Stimulated activated CD4-positive, alpha-beta T cell treated with anti-CD3 and anti-CD28 coated beads, Interleukin-1b, Interleukin-23, amount 100 ng/mL, for 1 hour (primary cell): ENCODE measurements around the gene ZDHHC14.
"Not testable (repeated sequence)": the region's sequence is repeated elsewhere in the genome, so short reads cannot be mapped to it uniquely, and the experiment has no call there.

Experiments
- DNase-seq, 2 donors: peaks; one replicate each; pipeline ENCODE4 v3.0.0-alpha.2; 2020; ENCODE audit warnings: low read depth in 2 of 2

ZDHHC14 gene

GRCh38 chr6:157380779-157381561 is at the start of gene ZDHHC14:
ZDHHC14 (plus strand) TSS chr6:157381190.
- peak; percentile 67 to 83 for DNase-seq

- no peak for DNase-seq
These were observed 48.2 kb upstream of the ZDHHC14 start for GRCh38 chr6:157332813-157333212.

GRCh38 chr6:157333537-157333936 is 47.5 kb upstream of the ZDHHC14 start:
- no peak for DNase-seq

- DNase-seq = no peak
These were observed 47.0 kb upstream of the ZDHHC14 start for GRCh38 chr6:157333956-157334355.

- DNase-seq = no peak
These were observed 45.2 kb upstream of the ZDHHC14 start for GRCh38 chr6:157335829-157336228.

GRCh38 chr6:157337276-157337675 is 43.7 kb upstream of the ZDHHC14 start:
- DNase-seq = not testable (repeated sequence)

GRCh38 chr6:157337751-157338150 is 43.2 kb upstream of the ZDHHC14 start:
- no peak for DNase-seq

- DNase-seq = no peak
These were observed 41.6 kb upstream of the ZDHHC14 start for GRCh38 chr6:157339432-157339831.

GRCh38 chr6:157343732-157344131 is 37.3 kb upstream of the ZDHHC14 start:
- no peak for DNase-seq

GRCh38 chr6:157346373-157346772 is 34.6 kb upstream of the ZDHHC14 start:
- no peak for DNase-seq

- DNase-seq = no peak
These were observed 22.7 kb upstream of the ZDHHC14 start for GRCh38 chr6:157358287-157358686.

GRCh38 chr6:157361886-157362285 is 19.1 kb upstream of the ZDHHC14 start:
- no peak for DNase-seq

- DNase-seq = no peak
These were observed 16.3 kb upstream of the ZDHHC14 start for GRCh38 chr6:157364705-157365104.

- no peak for DNase-seq
These were observed 14.3 kb upstream of the ZDHHC14 start for GRCh38 chr6:157366648-157367047.

GRCh38 chr6:157368359-157369049 is 12.5 kb upstream of the ZDHHC14 start:
- DNase-seq = no peak

- no peak for DNase-seq
These were observed 10.2 kb upstream of the ZDHHC14 start for GRCh38 chr6:157370755-157371154.

- no peak for DNase-seq
These were observed 8.3 kb upstream of the ZDHHC14 start for GRCh38 chr6:157372501-157373280.

- DNase-seq = no peak
These were observed 6.0 kb upstream of the ZDHHC14 start for GRCh38 chr6:157374889-157375443.

- no peak for DNase-seq
These were observed 4.7 kb upstream of the ZDHHC14 start for GRCh38 chr6:157376241-157376640.

- no peak for DNase-seq
These were observed 4.2 kb upstream of the ZDHHC14 start for GRCh38 chr6:157376706-157377230.

- DNase-seq = peak; percentile 60 to 69
These were observed 1.1 kb upstream of the ZDHHC14 start for GRCh38 chr6:157379656-157380457.
